NCI-H2029 treated with DMSO at 0.1 percent for 48 hours (cell line): Measurements from ENCODE around the gene LEAP2.

Experiments used
- DNase-seq: peaks from one replicate; lab custom pipeline; 2025; lab: John Stamatoyannopoulos, UW

Gene LEAP2

DNA sequence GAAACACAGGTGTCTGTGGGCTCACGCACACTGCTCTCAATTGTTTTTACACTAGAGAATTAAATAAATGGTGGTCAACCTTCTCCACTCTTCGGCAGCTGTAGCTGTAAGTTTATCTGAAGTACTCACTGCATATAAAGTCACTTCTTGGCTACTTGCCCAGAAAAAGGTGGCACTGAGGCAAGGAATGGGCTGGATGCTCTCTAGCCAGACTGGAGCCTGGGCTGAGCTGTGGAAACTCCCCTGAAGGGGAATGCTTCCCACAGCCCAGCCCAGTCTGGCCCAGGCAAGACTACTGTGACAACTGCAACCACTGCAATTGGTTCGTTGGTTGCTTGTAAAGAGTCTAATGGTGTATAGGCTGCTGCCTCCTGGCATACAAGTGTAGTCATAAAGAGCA, 4.5 kb downstream of the LEAP2 start:
- no peak for DNase-seq

DNA sequence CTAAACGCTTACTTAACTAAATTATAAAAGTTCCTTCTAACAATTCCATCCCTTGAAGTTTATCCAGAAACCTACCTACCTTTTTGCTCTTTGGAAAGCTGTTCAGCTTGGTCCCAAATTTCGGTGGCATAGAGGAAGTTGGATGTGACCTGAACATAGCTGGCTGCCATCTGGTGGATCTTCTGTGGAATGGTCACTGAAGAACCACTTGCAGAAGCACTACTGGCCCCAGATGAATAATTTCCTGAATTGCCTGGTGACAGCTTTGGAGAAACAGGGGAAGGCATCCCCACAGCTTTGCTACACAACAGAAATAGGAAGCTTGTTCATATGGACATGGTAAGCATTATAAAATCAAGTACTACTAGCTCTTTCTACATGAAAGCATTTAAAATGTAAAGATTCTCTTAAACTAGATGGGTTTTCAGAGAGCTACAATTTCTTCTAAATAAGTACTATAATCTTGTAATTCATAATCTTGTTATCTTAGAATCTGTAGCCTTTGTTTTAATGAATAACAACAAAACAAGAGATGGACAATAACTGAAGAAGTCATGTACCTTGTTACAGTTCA, 9.9 kb downstream of the LEAP2 start:
- DNase-seq, result peak; percentile 55

DNA sequence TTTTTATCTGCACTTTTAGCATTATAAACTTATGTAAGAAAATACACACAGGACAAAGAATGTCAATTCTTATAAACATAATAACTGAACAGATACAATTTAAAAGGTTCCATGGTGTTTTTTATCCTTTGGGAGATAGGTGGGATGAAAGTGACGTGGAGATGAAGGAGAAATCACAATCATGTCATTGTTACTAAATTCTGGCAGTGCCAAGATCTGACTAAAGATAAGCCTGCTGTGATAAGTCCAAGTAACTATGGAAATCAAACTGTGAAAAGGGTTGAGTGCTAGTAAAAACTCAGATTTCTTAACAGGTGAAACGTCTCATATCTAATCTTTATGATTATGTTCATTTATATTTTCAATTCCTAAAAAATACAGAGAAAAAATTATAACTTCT, 11.1 kb downstream of the LEAP2 start:
- no peak for DNase-seq

DNA sequence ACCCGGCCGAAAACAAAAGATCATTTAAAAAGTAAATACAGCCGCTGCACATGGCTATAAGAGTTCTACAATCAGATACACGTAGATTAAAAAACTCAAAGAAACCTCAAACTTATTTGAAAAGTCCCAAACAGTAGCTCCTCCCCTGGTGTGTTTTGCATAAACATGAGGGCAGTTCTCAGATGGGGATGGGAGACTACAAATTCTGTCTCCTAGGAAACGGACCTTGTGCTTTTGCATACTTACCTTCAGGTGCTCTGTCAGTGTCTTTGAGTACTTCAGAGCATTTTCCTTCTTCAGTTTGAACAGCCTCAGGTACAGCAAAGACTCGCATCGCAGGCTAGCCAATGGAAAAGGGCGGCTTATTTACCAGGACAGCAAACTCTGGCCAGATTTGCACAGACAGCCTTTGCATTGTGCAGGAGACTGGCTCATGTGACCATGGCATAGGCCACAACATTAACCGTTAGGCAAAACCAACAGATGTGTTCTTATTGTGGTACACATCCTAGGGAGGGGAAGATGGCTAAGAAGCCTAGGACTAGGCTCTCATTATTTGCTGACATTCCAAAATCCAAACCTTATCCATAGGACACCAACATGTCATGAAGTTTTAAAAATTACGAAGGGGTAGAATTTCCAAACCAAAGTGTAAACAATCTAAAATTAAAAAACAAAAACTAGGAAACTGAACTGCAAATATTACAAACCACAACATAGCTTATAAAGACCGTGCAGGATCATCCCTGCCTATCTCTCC, 12.8 kb downstream of the LEAP2 start:
- DNase-seq, result no peak

DNA sequence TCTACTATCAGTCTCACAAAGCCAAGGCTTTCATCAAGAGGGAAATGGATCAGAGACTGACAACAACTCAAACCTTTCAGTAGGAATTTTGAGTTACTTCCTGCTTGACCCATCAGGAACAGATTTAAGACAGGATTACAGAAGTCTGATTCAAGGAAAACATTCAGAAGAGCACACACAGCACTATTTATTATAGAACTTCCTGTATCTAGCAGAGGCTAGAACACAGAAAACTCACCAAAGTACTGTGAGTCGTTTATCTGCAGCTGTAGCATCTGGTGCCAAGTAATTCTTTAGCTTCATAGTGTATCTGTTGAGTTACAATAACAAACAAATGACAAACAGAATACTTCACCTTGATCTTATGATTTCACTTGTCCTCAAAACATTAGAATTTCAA, 13.8 kb downstream of the LEAP2 start:
- no peak for DNase-seq

DNA sequence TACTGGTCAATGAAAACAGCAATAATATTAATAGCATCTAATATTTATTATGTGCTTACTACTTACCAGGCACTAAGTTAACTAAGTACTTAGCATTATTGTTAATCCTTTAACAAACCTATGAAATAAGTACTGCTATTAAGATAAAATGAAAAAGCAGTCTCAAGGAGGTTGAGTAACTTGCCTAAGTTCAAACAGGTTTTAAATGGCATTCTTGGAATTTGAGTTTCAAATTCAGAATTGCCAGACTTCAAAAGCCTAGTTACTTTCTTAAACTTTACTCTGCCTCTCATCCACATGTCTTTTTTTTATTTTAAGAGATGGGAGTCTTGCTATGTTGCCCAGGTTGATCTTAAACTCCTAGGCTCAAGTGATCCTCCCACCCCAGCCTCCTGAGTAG, 16.0 kb downstream of the LEAP2 start:
- no peak for DNase-seq

DNA sequence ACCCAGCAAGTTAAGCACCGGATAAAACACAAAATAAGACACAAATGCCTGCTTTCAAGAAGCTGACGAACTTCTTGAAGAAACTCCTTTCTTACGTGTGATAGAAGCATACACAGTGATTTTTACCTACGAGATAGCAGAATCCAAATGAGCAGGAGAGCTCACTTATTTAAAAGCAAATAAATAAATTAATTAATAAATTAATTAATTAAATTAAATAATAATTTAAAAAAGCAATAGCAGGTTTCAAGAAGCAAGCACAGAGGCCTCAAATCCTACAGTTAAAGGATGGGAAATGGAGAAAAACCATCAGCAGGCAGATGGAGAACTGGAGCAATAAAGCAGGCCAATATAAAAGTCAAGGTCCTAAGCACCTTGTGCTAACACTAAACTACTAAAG, 17.3 kb downstream of the LEAP2 start:
- DNase-seq, result no peak

DNA sequence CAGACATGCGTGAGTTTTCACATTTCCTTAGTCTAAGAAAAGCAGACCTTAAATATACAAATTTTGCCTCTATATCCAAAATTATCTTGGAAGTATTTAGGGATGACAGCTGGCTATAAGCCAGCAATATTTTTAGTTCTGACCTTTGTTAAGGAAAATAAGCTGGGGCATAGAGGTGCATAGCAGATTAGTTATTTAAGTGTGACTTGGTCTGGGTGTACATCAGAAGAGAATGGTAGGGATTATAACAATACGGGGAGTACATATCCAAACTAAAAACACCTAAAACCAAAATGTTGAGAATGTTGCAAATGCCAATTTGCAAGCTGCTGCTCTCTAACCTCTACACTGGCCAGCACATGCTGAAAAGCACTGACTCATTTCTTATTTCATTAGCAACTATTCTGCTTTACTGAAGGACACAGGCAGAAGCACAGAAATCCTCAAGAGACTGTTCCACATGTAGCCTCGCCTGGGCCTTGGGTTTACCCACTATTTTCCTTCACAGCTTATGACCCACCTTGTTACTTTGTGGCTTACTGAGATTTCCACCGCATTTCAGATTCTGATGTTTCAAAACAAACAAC, 22.3 kb downstream of the LEAP2 start:
- DNase-seq, result no peak

DNA sequence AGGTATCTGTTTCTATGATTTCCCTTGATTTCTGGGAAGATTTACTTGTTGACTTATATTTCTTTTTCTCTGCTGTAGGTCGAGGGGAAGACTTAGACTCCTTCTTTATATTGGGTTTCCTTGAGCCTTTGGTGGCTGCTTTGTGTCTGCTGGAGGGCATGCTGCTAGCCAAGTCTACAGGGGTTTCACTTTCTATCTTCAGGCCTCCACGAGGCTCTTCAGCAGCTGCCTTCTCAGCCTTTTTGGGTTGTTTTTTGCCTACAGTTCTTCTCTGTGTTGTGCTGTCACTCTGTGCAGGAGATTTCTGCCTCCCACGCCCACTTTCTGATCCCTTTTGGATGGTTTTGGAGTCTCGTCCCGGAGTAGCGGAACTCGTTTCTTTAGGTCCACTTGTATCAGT, 23.2 kb downstream of the LEAP2 start:
- DNase-seq, result no peak

DNA sequence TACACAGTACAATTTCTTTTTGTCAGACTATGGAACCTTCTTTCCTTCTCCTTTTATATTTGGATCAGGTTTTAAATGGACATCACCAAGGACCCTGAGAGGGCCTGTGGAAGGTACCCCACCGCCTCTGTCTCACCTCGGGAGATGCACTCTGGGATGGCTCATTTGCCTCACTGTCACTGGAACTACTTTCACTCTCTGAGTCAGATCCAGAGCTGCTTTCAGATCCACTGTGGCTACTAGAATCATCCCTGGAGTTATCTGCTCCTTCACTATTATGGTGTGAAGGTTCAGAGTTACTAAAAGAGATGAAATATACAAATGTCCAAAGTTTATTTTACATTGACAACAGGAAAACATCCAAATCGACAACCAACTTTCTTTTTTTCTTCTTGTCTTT, 24.6 kb downstream of the LEAP2 start:
- DNase-seq, result no peak

DNA sequence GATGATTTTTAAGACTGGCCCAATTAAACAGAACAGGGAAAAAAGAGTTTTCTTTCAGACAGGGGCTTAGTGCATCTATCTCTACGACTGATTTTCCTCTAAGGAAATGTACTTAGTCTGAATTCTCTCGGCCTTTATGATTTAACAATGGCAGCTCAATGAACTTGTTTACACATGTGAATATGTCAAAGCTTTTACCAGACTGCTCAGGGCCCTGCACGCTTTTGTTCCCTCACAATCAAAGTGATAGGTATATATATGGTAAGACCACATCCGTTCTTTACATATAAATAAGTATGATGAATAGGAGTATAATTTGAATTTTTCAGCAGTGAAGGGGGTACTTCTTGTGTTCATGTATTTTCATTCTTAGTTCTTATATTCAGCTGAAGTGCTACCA, 27.6 kb downstream of the LEAP2 start:
- no peak for DNase-seq

DNA sequence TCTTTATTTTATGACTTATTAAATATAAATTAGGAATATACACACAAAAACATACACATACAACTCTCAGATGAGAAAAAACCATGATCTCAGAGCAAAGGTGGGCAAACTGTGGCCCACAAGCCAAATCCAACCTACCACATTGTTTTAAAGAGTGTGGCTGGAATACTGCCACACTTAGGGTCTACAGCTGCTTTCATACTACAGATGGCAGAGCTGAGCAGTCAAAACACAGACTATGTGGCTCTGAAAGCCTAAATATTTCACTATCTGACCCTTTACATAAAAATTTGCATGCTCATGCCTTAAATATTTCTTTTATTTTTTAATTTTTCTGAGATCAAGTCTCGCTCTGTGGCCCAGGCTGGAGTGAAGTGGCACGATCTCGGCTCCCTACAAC, 28.3 kb downstream of the LEAP2 start:
- no peak for DNase-seq

DNA sequence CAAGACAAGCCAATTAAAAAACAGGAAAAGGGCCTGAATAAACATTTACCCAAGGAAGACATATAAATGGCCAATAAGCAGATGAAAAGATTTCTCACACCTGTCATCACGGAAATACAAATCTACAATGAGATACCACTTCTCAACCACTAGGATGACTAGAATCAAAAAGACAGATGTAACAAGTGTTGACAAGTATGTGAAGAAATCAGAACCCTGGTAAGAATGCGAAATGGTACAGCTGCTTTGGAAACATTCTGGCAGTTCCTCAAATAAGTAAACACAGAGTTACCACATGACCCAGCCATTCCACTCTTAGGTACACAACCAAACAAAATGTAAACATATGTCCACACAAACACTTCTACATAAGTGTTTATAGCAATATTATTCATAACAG, 32.5 kb downstream of the LEAP2 start:
- DNase-seq, result peak; percentile 91

DNA sequence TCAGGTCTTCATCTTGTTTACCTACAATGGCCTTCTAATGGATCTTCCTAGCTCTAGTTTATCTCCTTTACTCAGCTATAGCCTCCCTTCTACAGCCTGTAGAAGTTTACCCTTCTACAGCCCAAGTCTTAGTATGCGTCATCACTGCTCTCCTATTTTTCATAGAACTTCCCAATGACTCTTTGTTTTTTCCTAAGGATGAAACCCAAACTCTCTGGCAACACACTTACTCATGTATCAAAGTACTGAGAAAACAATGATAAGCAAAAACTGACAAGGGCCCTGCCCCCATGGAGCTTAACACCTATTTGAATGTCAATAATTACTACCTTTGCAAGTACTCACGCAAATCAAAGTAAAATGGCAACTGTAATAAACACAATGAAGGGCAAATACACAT, 33.7 kb downstream of the LEAP2 start:
- DNase-seq, result no peak

DNA sequence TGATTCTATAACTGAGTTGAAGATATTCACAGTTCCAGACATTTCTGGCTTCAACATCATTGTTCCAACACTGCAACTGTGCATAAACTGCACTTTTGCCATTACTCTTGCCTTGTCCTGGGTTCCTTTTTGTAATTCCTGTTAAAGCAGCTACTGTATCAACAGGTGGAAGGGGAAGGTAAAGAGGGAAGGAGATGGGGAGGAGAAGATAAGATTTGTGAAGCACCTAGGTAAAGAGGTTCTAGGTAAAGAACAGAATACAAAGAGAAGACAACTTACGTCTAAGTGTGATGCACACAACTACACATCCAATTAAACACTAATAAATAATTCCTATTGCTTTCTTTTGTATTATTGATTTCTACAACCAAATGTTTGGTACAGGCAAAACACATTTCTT, 36.2 kb downstream of the LEAP2 start:
- no peak for DNase-seq

DNA sequence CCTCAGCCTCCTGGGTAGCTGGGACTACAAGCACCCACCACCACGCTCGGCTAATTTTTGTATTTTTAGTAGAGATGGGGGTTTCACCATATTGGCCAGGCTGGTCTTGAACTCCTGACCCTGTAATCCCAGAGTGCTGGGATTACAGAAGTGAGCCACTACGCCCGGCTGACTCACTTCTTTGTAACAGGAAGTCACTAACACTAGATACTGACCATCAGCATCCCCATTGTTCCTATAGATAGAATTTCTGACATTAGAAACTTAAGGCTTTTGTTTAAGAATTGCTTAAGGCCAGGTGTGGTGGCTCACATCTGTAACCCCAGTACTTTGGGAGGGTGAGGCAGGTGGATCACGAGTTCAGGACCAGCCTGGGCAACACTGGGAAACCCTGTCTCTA, 42.2 kb downstream of the LEAP2 start:
- no peak for DNase-seq

DNA sequence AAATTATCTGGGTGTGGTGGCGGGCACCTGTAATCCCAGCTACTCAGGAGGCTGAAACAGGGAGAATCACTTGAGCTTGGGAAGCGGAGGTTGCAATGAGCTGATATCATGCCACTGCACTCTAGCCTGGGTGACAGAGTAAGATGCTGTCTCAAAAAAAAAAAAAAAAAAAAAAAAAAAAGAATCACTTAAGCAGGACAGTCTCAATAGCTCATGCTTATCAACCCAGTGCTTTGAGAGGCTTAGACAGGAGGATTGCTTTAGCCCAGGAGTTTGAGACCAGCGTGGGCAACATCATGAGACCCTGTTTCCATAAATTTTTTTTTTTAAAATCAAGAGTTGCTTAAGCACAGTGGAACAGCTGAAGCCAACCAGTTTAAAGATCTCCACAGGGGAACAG, 42.6 kb downstream of the LEAP2 start:
- no peak for DNase-seq
